Measurements from ENCODE around the gene CTIF. TPM values are rescaled to one million over a fixed set of nuclear protein-coding genes. Genes with fewer than 3 reads are reported as not detected.

The CTIF gene
- total RNA-seq, 1 experiment from 2014 or later: 5.9 TPM

- in situ Hi-C loops (cut with HindIII; ENCODE audit: low sequenced_read_pairs): no loop called here
- DNase-seq (ENCODE audit: low spot score): peak; percentile 88
Measured at GRCh38 chr18:48769006-48769636, 230.3 kb downstream of the CTIF start.

GRCh38 chr18:48770243-48770642, 231.4 kb downstream of the CTIF start:
- DNase-seq (ENCODE audit: low spot score): peak; percentile 36
- in situ Hi-C loops (cut with HindIII; ENCODE audit: low sequenced_read_pairs): no loop called here

- DNase-seq (ENCODE audit: low spot score): no peak
- in situ Hi-C loops (cut with HindIII; ENCODE audit: low sequenced_read_pairs): no loop called here
Measured at GRCh38 chr18:48771641-48772375, 233.0 kb downstream of the CTIF start.

- in situ Hi-C loops (cut with HindIII; ENCODE audit: low sequenced_read_pairs): no loop called here
Measured at GRCh38 chr18:48772457-48772856, 233.6 kb downstream of the CTIF start.

GRCh38 chr18:48773821-48774220, 235.0 kb downstream of the CTIF start:
- in situ Hi-C loops (cut with HindIII; ENCODE audit: low sequenced_read_pairs): no loop called here
- no peak for DNase-seq (ENCODE audit: low spot score)

More at GRCh38 chr18:48772457-48772856, 233.6 kb downstream of the CTIF start:
- no peak for DNase-seq (ENCODE audit: low spot score)

- no peak for DNase-seq (ENCODE audit: low spot score)
- in situ Hi-C loops (cut with HindIII; ENCODE audit: low sequenced_read_pairs): no loop called here
Measured at GRCh38 chr18:48774941-48775340, 236.1 kb downstream of the CTIF start.

GRCh38 chr18:48775372-48776155, 236.7 kb downstream of the CTIF start:
- DNase-seq (ENCODE audit: low spot score): no peak
- in situ Hi-C loops (cut with HindIII; ENCODE audit: low sequenced_read_pairs): no loop called here

- no peak for DNase-seq (ENCODE audit: low spot score)
- in situ Hi-C loops (cut with HindIII; ENCODE audit: low sequenced_read_pairs): no loop called here
Measured at GRCh38 chr18:48776156-48776555, 237.3 kb downstream of the CTIF start.

GRCh38 chr18:48776641-48777025, 237.8 kb downstream of the CTIF start:
- in situ Hi-C loops (cut with HindIII; ENCODE audit: low sequenced_read_pairs): no loop called here
- no peak for DNase-seq (ENCODE audit: low spot score)

GRCh38 chr18:48777026-48777743, 238.4 kb downstream of the CTIF start:
- in situ Hi-C loops (cut with HindIII; ENCODE audit: low sequenced_read_pairs): no loop called here
- DNase-seq (ENCODE audit: low spot score): no peak

- in situ Hi-C loops (cut with HindIII; ENCODE audit: low sequenced_read_pairs): no loop called here
Measured at GRCh38 chr18:48777744-48778116, 238.9 kb downstream of the CTIF start.

GRCh38 chr18:48778344-48779011, 239.6 kb downstream of the CTIF start:
- in situ Hi-C loops (cut with HindIII; ENCODE audit: low sequenced_read_pairs): no loop called here
- no peak for DNase-seq (ENCODE audit: low spot score)

More at GRCh38 chr18:48777744-48778116, 238.9 kb downstream of the CTIF start:
- DNase-seq (ENCODE audit: low spot score): no peak

- in situ Hi-C loops (cut with HindIII; ENCODE audit: low sequenced_read_pairs): no loop called here
- no peak for DNase-seq (ENCODE audit: low spot score)
Measured at GRCh38 chr18:48779462-48779861, 240.6 kb downstream of the CTIF start.

- DNase-seq (ENCODE audit: low spot score): no peak
- in situ Hi-C loops (cut with HindIII; ENCODE audit: low sequenced_read_pairs): no loop called here
Measured at GRCh38 chr18:48780201-48780912, 241.5 kb downstream of the CTIF start.

- no peak for DNase-seq (ENCODE audit: low spot score)
- in situ Hi-C loops (cut with HindIII; ENCODE audit: low sequenced_read_pairs): no loop called here
Measured at GRCh38 chr18:48780913-48781162, 242.0 kb downstream of the CTIF start.

- no peak for DNase-seq (ENCODE audit: low spot score)
- in situ Hi-C loops (cut with HindIII; ENCODE audit: low sequenced_read_pairs): no loop called here
Measured at GRCh38 chr18:48781163-48781987, 242.5 kb downstream of the CTIF start.

GRCh38 chr18:48781988-48782363, 243.1 kb downstream of the CTIF start:
- DNase-seq (ENCODE audit: low spot score): no peak
- in situ Hi-C loops (cut with HindIII; ENCODE audit: low sequenced_read_pairs): no loop called here

GRCh38 chr18:48782381-48782861, 243.6 kb downstream of the CTIF start:
- in situ Hi-C loops (cut with HindIII; ENCODE audit: low sequenced_read_pairs): no loop called here
- no peak for DNase-seq (ENCODE audit: low spot score)

Measured in G401 (cell line).